ENCODE data around the gene ZDHHC7. TPM values are rescaled to one million over a fixed set of nuclear protein-coding genes. Genes with fewer than 3 reads are reported as not detected.

The ZDHHC7 gene
- total and polyA plus RNA-seq, 2 donors (not counting 1 experiment from before 2014, with no cell fraction given) = 96.4 to 135 TPM

DNA sequence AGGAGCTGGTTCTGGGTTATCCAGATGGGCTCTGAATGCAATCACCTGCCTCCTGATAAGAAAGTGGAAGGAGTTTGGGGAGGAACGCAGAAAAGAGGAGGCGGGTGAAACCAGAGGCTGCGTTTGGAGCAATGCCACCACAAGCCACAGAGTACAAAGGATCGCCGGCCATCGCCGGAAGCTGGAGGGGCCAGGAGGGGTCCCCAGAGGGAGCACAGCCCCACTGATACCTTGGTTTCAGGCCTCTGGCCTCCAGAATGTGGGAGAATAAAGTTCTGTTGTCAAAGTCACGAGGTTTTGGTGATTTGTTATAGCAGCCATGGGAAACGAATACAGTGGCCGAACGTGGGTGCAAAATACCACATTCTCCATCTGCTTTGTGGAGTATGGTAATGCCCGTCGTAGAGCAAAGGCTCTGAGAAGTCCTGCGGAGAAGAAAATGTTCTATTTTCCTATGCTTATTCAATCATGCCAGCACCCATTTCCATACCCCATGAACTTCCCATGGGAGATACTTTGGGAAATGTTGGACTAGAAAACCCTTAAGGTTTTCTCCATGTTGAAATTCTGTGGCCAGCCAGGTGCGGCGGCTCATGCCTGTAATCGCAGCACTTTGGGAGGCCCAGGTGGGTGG is 51.4 kb downstream of the ZDHHC7 start:
- no peaks in the 10 kb centered on the region for H3K9me3 ChIP-seq (ENCODE audit: control insufficient read depth, insufficient read depth, low read depth, low read length)
- H3K9ac ChIP-seq (ENCODE audit: insufficient read depth, low read length) = no peak overlapping the region
- no peaks in the 10 kb centered on the region for H3K36me3 ChIP-seq (ENCODE audit: control insufficient read depth, insufficient read depth, low read length)
- no peak for DNase-seq (ENCODE audit: low read depth in 2 of 2)
- H3K4me2 ChIP-seq (ENCODE audit: extremely low read depth, insufficient read depth, low read length) = no peak overlapping the region
- no peaks in the 10 kb centered on the region for H3K4me1 ChIP-seq (ENCODE audit: control insufficient read depth, extremely low read depth, insufficient read depth, low read length)
- no peak overlapping the region for H3K27ac ChIP-seq (ENCODE audit: insufficient read depth, low read length)
- H3K27me3 ChIP-seq (ENCODE audit: control insufficient read depth, insufficient read depth, low read length) = peaks cover 4% of the 10 kb centered on the region
- no peak overlapping the region for H2AFZ ChIP-seq (ENCODE audit: low read length)
- no peak overlapping the region for H3K4me3 ChIP-seq (replicated peaks in 1 of 4; ENCODE audit: control extremely low read depth in 1 of 4, insufficient read depth in 1 of 4, low read depth in 3 of 4, low read length in 4 of 4)
- TF ChIP-seq, protein P1, sequence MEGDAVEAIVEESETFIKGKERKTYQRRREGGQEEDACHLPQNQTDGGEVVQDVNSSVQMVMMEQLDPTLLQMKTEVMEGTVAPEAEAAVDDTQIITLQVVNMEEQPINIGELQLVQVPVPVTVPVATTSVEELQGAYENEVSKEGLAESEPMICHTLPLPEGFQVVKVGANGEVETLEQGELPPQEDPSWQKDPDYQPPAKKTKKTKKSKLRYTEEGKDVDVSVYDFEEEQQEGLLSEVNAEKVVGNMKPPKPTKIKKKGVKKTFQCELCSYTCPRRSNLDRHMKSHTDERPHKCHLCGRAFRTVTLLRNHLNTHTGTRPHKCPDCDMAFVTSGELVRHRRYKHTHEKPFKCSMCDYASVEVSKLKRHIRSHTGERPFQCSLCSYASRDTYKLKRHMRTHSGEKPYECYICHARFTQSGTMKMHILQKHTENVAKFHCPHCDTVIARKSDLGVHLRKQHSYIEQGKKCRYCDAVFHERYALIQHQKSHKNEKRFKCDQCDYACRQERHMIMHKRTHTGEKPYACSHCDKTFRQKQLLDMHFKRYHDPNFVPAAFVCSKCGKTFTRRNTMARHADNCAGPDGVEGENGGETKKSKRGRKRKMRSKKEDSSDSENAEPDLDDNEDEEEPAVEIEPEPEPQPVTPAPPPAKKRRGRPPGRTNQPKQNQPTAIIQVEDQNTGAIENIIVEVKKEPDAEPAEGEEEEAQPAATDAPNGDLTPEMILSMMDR (conservative IDR thresholded peaks at IDR 0.05 in 1 of 2, IDR thresholded peaks at IDR 0.05 in 1 of 2; ENCODE audit: low read depth in 1 of 2, low read length in 2 of 2) = no peak
- TF ChIP-seq EZH2 (IDR thresholded peaks at IDR 0.05; ENCODE audit: low read length, missing control alignments) = no peak
- H4K20me1 ChIP-seq (ENCODE audit: control insufficient read depth, extremely low read depth, insufficient read depth, low read length) = no peaks in the 10 kb centered on the region
- no peaks in the 10 kb centered on the region for H3K79me2 ChIP-seq (ENCODE audit: control insufficient read depth, insufficient read depth, low read length)

DNA sequence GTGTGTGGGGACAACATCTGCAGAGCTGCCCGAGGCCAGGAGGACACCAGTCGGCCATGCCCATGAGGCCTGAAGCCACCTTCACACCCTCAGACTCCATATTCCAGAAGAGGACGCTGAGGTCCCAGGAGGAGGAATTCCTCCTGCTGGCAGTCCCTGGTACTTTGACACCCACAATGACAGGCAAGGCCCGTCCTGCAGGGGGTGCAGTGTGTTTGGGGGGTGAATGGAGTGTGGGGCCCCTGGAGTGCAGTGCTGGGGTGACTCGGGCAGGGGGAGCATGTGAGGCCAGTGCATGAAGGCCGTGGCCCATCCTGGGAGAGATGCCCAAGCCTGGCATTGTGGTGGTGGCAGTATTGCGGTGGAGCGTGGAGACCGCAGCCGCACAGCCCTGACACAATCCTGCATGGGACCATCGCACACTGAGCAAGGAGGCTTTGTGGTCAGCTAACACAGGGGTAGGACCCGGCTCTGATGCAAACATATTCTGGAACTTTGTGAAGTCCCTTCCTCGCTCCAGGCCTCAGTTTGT is 52.2 kb downstream of the ZDHHC7 start:
- H3K79me2 ChIP-seq (ENCODE audit: control insufficient read depth, insufficient read depth, low read length) = no peaks in the 10 kb centered on the region
- no peaks in the 10 kb centered on the region for H3K36me3 ChIP-seq (ENCODE audit: control insufficient read depth, insufficient read depth, low read length)
- H3K4me2 ChIP-seq (ENCODE audit: extremely low read depth, insufficient read depth, low read length) = no peak overlapping the region
- no peak overlapping the region for H2AFZ ChIP-seq (ENCODE audit: low read length)
- no peak for TF ChIP-seq EZH2 (IDR thresholded peaks at IDR 0.05; ENCODE audit: low read length, missing control alignments)
- TF ChIP-seq, protein P1 (conservative IDR thresholded peaks at IDR 0.05 in 1 of 2, IDR thresholded peaks at IDR 0.05 in 1 of 2; ENCODE audit: low read depth in 1 of 2, low read length in 2 of 2) = peak; percentile 7 to 14
- no peaks in the 10 kb centered on the region for H3K9me3 ChIP-seq (ENCODE audit: control insufficient read depth, insufficient read depth, low read depth, low read length)
- H3K4me1 ChIP-seq (ENCODE audit: control insufficient read depth, extremely low read depth, insufficient read depth, low read length) = no peaks in the 10 kb centered on the region
- H3K4me3 ChIP-seq (replicated peaks in 1 of 4; ENCODE audit: control extremely low read depth in 1 of 4, insufficient read depth in 1 of 4, low read depth in 3 of 4, low read length in 4 of 4) = no peak overlapping the region
- H3K27ac ChIP-seq (ENCODE audit: insufficient read depth, low read length) = no peak overlapping the region
- H3K9ac ChIP-seq (ENCODE audit: insufficient read depth, low read length) = no peak overlapping the region
- no peak for DNase-seq (ENCODE audit: low read depth in 2 of 2)
- H4K20me1 ChIP-seq (ENCODE audit: control insufficient read depth, extremely low read depth, insufficient read depth, low read length) = no peaks in the 10 kb centered on the region
- H3K27me3 ChIP-seq (ENCODE audit: control insufficient read depth, insufficient read depth, low read length) = peaks cover 6% of the 10 kb centered on the region

DNA sequence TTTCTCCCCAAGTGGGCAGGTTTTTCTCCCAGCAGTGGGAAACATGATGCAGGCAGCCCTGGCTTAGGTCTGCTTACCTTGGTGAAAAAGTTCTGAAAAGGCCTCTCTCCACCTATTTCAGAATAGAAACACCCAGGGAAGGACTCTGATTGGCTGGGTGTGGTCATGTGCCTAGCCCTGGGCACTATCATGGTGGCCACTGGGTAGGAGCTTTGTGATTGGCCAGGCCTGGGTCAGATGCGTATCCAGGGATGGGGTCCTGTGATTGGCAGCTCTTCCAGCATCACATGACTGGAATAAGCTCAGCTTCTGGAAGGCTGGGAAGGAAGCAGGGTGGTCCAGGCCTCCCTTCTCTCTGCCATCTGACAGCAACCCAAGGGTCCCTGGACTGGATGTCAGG is 53.5 kb downstream of the ZDHHC7 start:
- no peak for DNase-seq (ENCODE audit: low read depth in 2 of 2)
- no peak overlapping the region for H3K4me2 ChIP-seq (ENCODE audit: extremely low read depth, insufficient read depth, low read length)
- H3K36me3 ChIP-seq (ENCODE audit: control insufficient read depth, insufficient read depth, low read length) = no peaks in the 10 kb centered on the region
- no peak overlapping the region for H3K4me3 ChIP-seq (replicated peaks in 1 of 4; ENCODE audit: control extremely low read depth in 1 of 4, insufficient read depth in 1 of 4, low read depth in 3 of 4, low read length in 4 of 4)
- no peak overlapping the region for H2AFZ ChIP-seq (ENCODE audit: low read length)
- H3K27ac ChIP-seq (ENCODE audit: insufficient read depth, low read length) = no peak overlapping the region
- H3K9ac ChIP-seq (ENCODE audit: insufficient read depth, low read length) = no peak overlapping the region
- H3K9me3 ChIP-seq (ENCODE audit: control insufficient read depth, insufficient read depth, low read depth, low read length) = no peaks in the 10 kb centered on the region
- no peaks in the 10 kb centered on the region for H3K79me2 ChIP-seq (ENCODE audit: control insufficient read depth, insufficient read depth, low read length)
- peaks cover 2% of the 10 kb centered on the region for H3K27me3 ChIP-seq (ENCODE audit: control insufficient read depth, insufficient read depth, low read length)
- no peaks in the 10 kb centered on the region for H4K20me1 ChIP-seq (ENCODE audit: control insufficient read depth, extremely low read depth, insufficient read depth, low read length)
- TF ChIP-seq EZH2 (IDR thresholded peaks at IDR 0.05; ENCODE audit: low read length, missing control alignments) = no peak
- TF ChIP-seq, protein P1 (conservative IDR thresholded peaks at IDR 0.05 in 1 of 2, IDR thresholded peaks at IDR 0.05 in 1 of 2; ENCODE audit: low read depth in 1 of 2, low read length in 2 of 2) = no peak
- no peaks in the 10 kb centered on the region for H3K4me1 ChIP-seq (ENCODE audit: control insufficient read depth, extremely low read depth, insufficient read depth, low read length)
